T-helper 1 cell treated with Interleukin-12 subunit alpha and Interleukin-12 subunit beta and Interleukin-4 antibody, amounts not matched to agents 30 μg/mL and 1 μg/mL, for 36 hours (primary cell): ENCODE results near the gene OR51B5.
"Not testable (repeated sequence)": the region's sequence is repeated elsewhere in the genome, so short reads cannot be mapped to it uniquely, and the experiment has no call there.

Experiments
- H3K27ac Mint-ChIP-seq: one replicate; pipeline ENCODE4 v1.8.0; 2021; ENCODE audit warnings: mild to moderate bottlenecking, mixed read lengths
- H3K27me3 Mint-ChIP-seq: one replicate; pipeline ENCODE4 v1.8.0; 2021; ENCODE audit warnings: low read depth, mixed read lengths
- H3K36me3 Mint-ChIP-seq: one replicate; pipeline ENCODE4 v1.8.0; 2021; ENCODE audit warnings: low read depth, mixed read lengths
- H3K4me1 Mint-ChIP-seq: one replicate; pipeline ENCODE4 v1.8.0; 2021; ENCODE audit warnings: low read depth, mixed read lengths
- H3K4me3 Mint-ChIP-seq: one replicate; pipeline ENCODE4 v1.8.0; 2021; ENCODE audit warnings: mild to moderate bottlenecking, moderate library complexity, mixed read lengths
- H3K9me3 Mint-ChIP-seq: one replicate; pipeline ENCODE4 v1.8.0; 2021; ENCODE audit warnings: mixed read lengths

The OR51B5 gene

DNA sequence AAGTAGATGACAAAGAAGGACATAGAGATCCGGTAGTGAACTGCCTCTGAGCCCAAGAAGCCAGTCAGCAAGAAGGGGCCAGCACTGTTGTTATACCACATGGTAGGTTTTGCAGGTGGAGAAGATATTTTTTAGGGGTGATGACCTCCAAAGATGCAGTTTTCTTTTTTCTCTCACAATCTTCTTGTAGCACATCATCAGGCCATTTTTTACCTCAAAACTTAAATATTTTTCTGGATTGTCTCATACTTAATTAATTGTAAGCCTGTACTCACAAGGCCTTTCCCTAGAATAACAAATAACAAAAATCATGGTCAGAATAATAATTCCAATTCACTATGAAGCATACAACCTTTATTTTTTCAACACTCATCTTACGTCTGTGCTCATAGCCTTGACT, 41.5 kb downstream of the OR51B5 start, which contains the start of gene OR51B4:
OR51B4 (minus strand) TSS at position 101 of the 400 bp plus-strand sequence; CDS start at position 101, 0 bp downstream.
- no peaks in the 10 kb centered on the region for H3K36me3 Mint-ChIP-seq
- H3K4me3 Mint-ChIP-seq: no peak within 1 kb of the TSS
- no peak within 1 kb of the TSS for H3K27ac Mint-ChIP-seq
- peaks cover 4% of the 10 kb centered on the region for H3K27me3 Mint-ChIP-seq
- no peaks in the 10 kb centered on the region for H3K9me3 Mint-ChIP-seq
- no peaks in the 10 kb centered on the region for H3K4me1 Mint-ChIP-seq

DNA sequence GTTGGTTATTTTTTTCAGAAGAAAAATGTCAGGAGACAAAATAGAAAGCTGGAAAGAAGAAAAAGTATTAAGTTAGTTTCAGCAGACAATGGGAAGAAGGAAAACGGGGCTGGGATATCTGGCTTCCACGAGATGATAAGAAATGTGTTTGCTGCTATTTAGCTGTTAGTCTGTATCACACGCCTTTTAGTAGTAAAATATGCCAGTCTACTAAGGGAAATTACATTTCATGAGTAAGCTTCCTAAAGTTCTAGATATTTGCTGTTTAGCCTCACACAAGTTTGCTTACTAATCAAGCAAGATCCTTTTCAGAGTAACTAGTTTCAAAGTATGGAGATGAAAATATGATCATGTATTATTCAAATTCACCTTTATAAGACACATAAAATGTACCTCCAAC, 43.1 kb downstream of the OR51B5 start:
- H3K9me3 Mint-ChIP-seq: no peaks in the 10 kb centered on the region
- H3K27me3 Mint-ChIP-seq: peaks cover 4% of the 10 kb centered on the region
- no peak overlapping the region for H3K4me3 Mint-ChIP-seq
- no peak overlapping the region for H3K27ac Mint-ChIP-seq
- no peaks in the 10 kb centered on the region for H3K36me3 Mint-ChIP-seq
- H3K4me1 Mint-ChIP-seq: no peaks in the 10 kb centered on the region

DNA sequence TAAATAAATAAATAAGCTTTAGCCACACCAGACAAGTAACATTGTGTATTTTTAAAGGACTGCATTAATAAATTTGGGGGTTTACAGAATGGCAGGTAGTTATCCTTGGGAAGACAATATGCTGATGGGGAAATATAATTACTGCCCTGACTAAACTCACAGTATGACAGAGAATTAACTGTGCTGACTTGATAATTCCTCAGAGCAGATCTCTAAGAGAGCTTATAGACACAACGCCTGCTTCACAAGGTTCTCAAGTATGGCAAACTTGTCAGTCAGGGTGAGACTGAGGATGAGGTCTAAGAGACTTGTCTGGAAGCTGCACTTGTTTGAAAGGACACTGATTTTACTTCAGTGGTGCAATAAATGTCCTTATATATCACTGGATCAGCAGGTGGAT, 44.9 kb downstream of the OR51B5 start:
- Mint-ChIP-seq H3K36me3 (no peaks in the 10 kb centered on the region), H3K27ac (no peak overlapping the region), H3K27me3 (peaks cover 4% of the 10 kb centered on the region), H3K4me1 (no peaks in the 10 kb centered on the region), H3K9me3 (no peaks in the 10 kb centered on the region), H3K4me3 (no peak overlapping the region)

DNA sequence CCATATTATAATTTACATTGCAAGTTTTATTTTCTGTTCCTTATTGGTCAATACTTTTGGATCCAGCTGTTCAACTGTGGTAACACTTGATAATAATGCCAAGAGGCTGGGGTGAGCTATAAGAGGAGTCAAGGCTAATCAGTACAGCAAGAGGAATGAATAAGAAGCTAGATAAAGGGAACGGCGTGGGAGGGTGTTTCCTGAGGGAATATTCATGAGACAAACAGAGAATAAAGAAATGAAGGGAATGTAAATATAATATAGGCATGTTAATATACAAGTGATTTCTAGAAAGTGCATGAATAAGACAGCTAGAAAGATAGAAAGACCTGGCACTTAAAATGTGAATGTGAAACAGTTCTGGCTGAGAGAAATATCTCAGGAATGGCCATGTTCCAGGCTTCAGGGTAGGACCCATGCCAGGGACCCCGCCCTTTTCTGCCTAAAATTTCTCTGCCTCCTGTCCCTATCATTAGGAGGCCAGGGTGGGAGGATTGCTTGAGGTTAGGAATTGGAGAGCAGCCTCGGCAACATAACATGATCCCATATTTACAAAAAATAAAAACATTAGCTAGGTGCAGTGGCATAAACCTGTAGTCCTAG, 45.5 kb downstream of the OR51B5 start:
- H3K4me1 Mint-ChIP-seq: no peaks in the 10 kb centered on the region
- no peaks in the 10 kb centered on the region for H3K9me3 Mint-ChIP-seq
- H3K4me3 Mint-ChIP-seq: no peak overlapping the region
- no peaks in the 10 kb centered on the region for H3K36me3 Mint-ChIP-seq
- H3K27me3 Mint-ChIP-seq: peaks cover 4% of the 10 kb centered on the region
- H3K27ac Mint-ChIP-seq: no peak overlapping the region

DNA sequence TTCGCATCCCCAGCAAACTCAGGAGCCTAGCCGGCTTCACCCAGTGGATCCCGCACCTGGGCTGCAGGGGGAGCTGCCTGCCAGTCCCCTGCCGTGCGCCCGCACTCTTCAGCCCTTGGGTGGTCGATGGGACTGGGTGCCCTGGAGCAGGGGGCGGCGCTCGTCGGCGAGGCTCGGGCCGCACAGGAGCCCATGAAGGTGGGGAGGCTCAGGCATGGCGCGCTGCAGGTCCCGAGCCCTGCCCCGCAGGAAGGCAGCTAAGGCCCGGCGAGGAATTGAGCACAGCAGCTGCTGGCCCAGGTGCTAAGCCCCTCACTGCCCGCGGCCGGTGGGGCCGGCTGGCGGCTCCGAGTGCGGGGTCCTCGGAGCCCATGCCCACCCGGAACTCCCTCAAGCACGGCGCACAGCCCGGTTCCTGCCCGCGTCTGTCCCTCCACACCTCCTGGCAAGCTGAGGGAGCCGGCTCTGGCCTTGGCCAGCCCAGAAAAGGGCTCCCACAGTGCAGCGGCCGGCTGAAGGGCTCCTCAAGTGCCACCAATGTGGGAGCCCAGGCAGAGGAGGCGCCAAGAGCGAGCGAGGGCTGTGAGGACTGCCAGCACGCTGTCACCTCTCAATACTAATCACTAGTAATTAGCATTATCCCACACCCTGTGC, 48.9 kb downstream of the OR51B5 start:
- not testable (repeated sequence) for H3K27ac Mint-ChIP-seq, H3K36me3 Mint-ChIP-seq, H3K27me3 Mint-ChIP-seq, H3K4me3 Mint-ChIP-seq, H3K4me1 Mint-ChIP-seq, H3K9me3 Mint-ChIP-seq

DNA sequence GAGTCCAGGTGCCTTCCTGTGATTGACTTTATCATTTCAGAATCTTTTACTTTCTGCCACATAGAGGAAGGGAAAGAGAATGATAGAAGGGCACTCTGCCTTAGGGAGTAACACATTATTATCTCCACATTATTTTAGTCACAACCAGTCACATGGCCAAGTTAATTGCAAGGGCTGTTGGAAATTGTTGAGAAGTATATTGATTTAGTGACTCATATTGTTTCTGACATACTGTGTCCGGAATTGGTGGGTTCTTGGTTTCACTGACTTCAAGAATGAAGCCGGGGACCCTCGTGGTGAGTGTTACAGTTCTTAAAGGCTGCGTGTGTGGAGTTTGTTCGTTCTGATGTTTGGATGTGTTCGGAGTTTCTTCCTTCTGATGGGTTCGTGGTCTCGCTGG, 50.3 kb downstream of the OR51B5 start:
- Mint-ChIP-seq H3K36me3 (no peaks in the 10 kb centered on the region), H3K9me3 (no peaks in the 10 kb centered on the region), H3K4me3 (no peak overlapping the region), H3K27me3 (peaks cover 4% of the 10 kb centered on the region), H3K4me1 (no peaks in the 10 kb centered on the region), H3K27ac (no peak overlapping the region)
